HG02981 (cell line): Measurements from ENCODE around the gene TIMM8A.

Source experiments
- ATAC-seq: cut with Tn5 transposase; IDR thresholded peaks from one replicate; pipeline ENCODE4 v1.9.1; 2021; ENCODE audit warnings: mild to moderate bottlenecking, moderate library complexity; ENCODE audit not compliant: unreplicated experiment

The TIMM8A gene, protein sequence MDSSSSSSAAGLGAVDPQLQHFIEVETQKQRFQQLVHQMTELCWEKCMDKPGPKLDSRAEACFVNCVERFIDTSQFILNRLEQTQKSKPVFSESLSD

DNA sequence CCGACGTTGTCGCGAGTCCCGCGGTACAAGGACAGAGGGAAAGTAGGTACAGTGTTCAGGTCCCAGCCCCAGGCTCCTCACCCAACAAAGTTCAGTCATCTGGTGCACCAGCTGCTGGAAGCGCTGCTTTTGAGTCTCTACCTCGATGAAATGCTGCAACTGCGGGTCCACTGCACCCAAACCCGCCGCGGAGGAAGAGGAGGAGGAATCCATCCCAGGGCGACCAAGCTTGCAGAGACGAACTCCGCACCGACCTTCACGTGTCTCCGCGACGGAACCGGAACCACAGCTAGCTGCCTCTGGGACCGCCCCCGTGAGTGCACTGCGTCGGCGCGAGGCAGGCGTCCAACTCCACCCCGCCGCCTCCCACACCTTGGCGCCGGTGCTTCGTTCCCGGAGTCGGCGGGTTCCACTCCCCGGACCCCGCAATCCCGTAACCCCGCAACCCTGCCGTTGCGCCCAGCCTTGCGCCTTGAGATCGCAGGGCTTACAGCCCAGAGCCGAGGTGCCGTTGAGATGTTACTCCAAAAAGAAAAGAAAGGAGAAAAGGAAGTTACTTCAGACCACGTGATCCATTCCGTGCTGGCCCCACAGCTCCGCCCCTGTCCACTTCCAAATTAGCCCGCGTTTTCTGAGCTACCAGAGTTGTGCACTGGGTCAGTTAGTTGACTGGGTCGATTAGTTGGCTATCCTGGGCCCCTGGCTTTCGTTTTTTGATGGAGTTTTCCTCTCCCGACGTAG, at the start of gene TIMM8A:
Gene TIMM8A, minus strand, starts transcription at position 291 of the 741 bp plus-strand sequence. Its CDS starts 78 bp downstream, at position 213.
- peak; percentile 99 for ATAC-seq

DNA sequence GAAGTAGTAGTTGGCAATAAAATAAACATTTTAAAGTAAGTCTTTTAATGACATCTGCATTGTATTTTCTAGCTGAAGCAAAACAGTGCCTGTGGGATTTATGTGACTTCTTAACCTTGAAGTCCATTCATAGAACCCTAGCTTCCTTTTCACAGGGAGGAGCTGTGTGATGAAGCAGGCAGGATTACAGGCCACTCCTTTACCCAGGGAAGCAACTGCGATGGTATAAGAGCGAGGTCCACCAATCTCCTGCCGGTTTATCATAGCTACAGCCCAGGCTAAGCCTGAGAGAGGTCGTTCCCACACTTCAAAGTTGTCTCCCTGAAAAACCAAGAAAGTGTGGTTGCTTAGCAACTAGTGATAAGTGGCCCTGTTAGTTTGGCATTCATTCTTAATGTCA, 49.2 kb upstream of the TIMM8A start:
- ATAC-seq, result no peak

DNA sequence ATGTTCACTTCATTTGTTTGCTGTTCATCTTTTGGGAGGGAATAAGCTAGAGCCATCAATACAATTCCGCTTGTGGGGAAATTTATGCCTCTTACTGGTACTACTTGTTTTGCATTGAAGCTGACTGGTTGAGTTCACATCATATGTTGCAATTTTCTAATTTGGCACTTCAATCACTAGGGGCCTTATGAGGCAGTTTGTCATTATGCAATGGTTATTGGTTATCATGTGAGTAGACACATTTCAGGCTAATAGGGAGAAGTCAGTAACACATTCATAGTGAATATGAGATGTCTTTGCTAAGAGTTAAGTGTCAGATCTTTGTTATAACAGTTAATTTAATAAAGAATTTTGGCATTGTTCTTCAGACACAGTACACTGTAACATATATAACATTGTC, 47.2 kb upstream of the TIMM8A start:
- ATAC-seq, result no peak

DNA sequence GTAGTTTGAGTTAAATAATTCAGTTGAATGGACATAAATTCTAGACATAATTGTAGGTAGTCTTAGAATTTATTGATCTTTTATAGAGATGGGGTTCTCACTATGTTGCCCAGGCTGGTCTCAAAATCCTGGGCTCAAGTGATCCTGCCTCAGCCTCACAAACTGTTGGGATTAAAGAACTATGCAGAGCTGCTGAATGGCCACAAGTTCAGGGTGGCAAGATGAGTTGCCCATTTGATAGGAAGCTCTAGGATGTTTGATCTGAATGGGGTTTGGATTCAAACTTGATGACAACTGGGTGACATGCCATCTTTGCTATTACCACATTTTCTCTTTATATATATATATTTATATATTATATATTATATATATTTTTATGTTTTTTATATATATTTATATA, 45.8 kb upstream of the TIMM8A start:
- ATAC-seq, result no peak

DNA sequence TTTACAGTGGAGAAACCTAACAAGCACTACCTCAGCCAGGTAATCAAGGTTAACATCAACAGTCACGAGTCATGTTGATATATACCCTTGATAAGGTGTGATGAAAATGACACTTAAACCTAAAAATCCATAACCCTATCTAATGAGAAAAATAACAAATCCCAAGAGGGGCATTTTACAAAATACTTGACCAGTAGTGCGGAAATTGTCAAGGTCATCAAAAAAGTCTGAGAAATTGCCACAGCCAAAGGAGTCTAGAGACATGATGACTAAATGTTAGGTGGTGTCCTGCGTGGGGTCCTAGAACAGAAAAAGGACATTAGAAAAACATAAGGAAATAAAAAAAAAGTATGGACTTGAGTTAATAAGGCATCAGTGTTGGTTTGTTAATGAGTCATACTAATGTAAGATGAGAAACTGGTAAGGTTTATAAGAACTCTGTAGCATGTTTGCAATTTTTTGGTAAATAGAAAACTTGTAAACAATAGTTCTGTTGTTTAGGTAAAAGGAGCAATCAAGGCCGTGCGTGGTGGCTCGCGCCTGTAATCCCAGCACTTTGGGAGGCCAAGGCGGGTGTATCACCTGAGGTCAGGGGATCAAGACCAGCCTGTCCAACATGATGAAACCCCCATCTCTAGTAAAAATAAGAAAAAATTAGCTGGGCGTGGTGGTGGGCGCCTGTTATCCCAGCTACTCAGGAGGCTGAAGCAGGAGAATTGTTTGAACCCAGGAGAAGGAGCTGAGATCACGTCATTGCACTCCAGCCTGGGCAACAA, 45.2 kb upstream of the TIMM8A start:
- no peak for ATAC-seq

DNA sequence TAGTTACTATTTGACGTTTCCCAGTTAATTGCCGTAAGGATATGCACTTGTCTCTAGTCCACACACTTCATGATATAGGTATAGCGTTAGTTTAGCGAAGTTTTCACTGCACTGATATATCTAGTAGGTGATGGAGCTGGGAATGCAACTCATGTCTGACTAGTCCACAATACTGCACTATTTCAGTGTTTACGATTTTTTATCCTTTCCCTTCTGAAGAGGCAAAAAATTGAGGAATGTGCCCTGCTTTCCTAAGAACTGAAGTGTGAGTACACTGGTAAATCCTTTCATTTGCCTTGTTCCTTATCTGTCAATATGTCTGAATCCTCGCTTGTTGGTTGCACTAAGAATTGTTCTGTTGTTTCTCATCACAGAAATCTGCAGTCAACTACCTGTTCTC, 43.3 kb upstream of the TIMM8A start:
- no peak for ATAC-seq

DNA sequence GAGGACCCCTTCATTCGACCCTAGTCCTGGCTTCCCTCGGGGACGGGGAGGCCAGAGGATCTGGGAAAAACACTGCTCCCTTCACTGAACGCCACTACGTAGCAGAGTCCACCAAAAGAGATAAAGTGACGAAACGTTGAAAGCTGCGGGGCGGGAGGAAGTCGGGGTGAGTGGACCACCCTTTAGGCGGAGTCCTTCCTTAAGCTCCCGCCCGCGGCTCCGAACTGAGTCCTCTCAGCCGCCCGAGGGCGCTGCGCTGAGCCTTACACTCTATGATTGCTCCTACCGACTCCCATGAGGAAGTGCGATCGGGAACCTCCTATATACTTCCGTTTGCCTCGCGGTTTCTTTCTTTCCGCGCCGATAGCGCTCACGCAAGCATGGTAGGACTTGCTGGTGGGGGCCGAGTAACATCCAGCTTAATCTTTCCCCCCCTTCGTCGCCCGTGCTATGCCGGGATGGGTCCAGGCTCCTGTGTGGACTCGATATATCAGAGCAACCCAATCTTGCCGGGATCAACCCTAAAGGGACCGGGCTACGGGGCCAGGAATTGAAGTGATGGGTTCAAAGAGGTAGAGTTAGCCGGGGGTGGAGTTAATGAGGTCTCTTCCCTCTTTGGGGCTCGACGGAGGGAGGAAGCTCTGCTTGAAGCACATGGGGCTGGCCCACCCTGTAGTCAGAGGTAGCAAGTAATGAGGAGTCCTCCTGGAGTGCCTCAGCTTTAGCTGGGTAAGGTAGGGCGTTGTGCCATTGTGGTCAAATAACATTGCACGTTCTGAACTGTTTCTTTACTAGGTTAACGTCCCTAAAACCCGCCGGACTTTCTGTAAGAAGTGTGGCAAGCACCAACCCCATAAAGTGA, 42.4 kb upstream of the TIMM8A start, which contains the start of gene RPL36A:
Gene RPL36A, plus strand, starts transcription at position 348 of the 862 bp plus-strand sequence. Its CDS starts 33 bp downstream, at position 381.
- ATAC-seq, result peak; percentile 89

DNA sequence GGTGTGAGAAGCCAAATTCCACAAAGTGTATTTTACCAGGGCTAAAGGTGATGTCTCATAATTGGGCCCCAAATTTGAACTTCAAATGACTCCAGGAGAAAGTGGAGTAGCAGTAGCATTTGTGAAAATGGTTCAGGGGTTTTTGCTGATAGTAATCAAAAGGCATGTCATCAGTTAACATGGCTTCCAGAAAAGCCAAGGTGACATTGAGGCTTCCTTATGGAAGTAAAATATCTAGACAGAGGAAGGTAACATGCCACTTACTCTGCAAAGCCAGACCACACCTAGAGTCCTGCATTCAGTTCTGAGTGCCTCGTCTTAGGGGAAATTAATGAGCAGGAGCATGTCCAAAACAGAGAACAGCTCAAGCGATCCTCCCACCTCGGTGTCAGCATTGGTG, 40.1 kb upstream of the TIMM8A start:
- ATAC-seq, result no peak

DNA sequence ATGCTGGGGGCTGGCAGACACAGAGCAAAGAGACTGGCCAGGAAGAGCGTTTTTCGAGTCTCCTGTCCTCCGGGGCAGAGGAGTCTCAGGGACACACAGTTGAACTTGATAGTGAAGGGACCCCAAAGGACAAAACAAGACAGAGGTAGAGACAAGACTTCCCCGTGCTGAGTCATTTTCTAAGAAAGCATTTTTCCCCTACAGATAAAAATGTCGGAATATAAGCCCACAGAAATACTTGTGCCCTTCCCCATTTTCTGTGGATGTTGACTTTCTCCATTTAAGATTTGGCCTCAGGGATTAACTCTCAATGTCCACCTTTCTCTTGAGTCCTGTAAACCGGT, 38.0 kb upstream of the TIMM8A start:
- peak; percentile 2 for ATAC-seq

DNA sequence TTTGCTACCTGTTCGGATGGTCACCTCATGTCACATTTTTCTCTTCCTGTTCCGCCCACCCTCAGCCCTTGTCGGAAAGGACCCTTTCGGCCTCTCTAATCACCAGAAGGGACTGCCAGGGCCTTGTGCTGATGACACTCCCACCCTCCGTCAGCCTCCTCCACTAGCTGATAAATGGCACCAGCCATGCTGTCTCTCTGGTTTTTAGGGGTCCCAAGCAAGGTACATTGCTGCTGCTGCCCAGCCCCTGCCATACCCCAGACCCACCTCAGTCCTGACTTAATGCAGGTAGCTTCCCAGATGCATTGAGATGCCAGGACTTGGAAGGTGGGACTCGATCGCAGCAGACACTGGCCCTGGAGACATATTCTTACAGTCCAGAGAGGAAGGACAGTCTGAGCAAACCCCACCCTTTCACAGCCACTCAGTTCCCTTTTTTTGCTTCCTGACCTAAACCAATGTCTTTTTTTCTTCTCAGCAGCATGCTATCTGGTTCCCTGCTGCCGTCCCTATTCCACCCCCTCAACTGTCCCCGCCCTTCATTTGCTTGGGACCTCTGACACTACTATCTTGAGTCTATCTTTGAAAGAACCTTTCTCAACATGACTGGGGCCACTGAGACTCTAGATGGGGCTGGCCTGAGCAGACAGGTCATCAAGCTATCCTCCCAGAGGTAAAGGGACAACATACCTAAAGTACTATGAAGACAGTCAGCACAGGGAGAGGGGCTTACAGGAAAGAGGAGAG, 37.4 kb upstream of the TIMM8A start, which contains the start of gene BTK:
Gene BTK, minus strand, starts transcription at position 397 of the 747 bp plus-strand sequence. CDS start 10,907 bp downstream, outside the sequence.
- ATAC-seq, result peak; percentile 58

DNA sequence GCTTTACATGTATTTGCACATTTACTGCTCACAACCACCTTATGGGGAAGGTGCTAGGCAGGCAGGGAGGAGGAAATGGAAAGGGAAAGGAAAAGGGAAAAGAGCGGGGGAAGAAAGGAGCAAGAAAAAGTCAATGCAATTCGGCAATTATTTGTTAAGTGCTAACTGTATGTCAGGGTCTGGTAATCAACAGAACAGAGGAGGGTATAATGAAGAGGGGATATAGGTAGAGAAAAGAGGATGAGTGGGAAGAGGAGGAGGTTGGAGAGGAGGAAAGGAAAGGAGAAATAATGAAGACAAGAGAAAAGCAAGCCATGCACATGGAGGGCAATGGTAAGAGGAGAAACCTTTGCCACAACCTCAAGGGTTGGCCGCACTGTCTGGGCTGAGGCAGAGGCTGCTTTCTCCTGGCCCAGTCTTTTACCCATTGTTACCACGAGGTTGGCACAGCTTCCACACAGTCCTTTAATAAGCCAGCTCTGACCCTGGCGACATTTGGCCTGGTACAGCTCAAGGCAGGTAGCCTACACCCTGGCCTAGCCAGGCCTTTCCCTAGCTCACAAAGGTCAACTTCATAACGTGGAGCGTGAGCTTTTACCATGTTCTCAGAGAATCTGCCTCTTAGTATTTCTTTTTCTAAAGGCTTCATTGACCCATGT, 36.6 kb upstream of the TIMM8A start:
- no peak for ATAC-seq

DNA sequence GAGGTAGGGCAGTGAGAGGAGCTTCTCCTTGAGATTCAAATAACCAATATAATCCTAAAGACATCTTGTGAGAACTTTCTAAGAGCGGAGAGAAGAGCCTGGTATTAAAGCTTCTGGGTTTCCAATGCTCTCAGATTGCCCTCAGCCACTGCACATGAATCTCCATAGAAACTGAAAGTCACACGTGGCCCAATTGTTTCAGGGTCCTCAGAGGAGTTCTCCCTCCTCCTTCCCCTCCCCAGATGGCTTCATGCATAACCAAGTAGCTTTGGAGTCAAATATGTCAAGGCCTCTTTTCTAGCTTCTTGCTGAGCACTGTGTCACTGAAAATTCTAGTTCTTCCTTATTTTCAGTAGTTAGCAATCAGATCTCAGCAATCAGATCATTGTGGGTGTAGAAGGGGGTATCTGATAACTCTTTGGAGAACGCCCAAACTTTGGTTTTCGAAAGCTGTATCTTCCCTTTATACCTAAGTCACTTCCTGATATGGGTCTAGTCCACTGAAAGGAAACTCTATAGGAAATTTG, 35.2 kb upstream of the TIMM8A start:
- peak; percentile 69 for ATAC-seq

DNA sequence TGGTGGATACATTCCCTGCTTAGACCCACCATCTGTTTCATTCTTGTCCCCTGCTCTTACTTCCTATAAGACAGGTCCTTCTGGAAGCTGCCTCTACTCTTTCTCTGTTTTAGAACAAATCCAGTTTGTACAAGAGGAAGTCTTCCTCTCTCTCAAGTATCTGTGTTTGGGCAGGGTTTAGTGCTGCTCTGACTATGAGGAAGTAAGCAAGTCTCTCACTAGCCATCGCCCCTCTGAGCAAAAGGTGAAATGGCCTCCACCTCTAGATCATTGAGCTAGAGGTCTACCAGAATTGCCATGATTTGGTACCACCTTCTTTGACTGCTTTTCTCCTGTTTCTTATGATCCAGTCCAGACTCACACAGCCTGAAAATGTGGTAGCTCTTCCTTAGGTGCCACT, 29.0 kb upstream of the TIMM8A start:
- ATAC-seq, result no peak

DNA sequence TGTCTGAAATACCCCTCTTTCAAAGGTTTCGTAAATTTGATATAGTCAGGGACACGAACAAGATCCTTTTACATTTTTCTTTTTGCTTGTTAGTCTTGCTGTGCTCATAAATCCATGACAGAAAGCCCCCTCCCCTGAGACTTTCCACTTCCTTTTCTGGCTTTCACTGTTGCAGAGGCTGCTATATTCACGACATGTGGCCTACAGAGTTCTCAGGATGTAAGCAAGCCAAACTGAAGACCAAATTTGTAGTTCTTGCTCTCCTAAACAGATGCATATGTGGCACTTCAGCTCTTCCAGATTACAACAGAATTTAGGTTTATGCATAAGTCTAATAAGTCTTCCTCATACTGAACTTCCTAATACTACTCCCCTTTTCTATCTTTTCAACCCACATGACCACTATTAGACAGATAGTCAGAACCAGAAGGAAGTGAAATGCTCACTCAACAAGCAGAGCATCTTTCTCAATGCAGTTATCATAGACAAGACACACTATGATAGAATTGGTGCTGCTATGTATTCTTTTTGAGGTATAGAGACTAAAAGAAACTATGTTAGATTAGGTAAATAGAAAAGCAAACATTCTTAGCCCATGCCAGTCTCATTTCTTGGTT, 22.5 kb upstream of the TIMM8A start:
- ATAC-seq, result peak; percentile 71

DNA sequence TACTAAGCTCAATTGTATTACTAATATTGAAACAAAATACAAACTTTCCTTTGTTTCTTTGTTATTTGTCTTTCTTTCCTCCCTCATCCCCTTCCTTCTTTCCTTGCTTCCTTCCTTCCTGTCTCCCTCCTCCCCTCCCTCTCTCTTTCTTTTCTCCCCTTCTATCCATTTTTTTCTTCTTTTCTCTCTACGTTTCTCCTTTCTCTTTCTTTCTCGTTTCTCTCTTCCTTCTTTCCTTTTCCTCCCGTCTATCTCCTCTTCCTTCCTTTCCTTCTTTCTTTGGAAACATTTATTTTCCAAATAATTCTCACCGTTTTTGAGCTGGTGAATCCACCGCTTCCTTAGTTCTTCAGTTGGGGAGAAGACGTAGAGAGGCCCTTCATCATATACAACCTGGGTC, 21.1 kb upstream of the TIMM8A start:
- ATAC-seq, result no peak

DNA sequence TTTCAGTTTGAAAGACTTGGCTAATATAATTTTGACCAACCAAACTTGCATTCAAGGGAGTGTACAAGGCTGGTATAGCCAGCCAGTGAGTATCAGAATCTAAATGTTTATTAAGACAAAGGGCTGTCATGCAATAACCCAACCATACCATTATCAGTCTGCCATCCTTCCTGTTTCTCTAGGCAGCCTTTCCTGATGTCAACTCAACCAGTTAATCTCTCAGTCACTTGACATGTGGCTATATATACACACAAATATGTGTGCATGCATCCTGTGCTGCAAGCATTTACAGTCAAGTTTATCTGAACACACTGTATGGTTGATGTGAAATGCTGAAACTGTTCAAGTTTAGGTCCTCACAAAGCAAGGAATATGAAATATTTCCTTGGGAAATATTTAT, 20.3 kb upstream of the TIMM8A start:
- ATAC-seq, result no peak

DNA sequence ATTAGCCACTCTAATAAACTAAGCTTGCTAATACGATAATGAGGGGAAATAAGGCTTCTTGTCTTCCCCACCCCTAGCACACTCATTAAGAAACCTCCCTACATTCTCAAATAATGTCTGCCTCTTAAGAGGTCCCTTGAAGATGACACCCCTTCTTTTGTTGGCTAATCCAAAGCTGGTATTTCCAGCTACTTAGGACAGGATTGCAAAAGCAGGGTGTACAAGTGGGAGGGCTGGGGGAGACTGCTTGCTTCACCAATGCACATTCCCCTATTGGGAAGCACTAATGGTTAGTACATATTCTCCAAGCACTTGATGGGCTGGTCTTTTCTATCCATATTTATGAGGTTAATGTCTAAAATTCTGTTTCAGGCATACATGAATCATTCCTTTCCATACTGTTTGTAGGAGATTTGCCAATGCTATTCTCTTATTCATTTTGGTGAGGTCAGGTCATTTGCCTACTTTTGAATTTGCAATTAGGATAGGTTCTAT, 16.8 kb upstream of the TIMM8A start:
- no peak for ATAC-seq

DNA sequence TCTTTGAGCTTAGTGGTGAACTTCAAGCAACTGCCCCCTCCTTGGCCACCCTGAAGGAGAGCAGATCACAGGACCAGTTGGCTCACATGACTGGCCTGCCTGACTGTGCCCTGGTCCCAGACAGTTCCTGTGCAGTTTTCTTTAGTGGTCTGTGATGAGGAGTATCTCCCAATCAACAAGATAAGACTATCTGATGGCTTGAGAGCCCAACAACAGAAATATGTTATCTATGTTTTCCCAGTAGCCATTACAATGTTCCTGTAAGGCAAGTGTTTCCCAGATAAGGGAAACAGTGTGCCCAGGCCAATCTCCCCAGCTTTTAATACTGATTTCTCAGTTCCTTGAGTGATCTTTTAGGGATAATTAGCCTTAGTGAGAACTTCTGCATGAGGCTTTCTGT, 14.2 kb upstream of the TIMM8A start:
- ATAC-seq, result no peak

DNA sequence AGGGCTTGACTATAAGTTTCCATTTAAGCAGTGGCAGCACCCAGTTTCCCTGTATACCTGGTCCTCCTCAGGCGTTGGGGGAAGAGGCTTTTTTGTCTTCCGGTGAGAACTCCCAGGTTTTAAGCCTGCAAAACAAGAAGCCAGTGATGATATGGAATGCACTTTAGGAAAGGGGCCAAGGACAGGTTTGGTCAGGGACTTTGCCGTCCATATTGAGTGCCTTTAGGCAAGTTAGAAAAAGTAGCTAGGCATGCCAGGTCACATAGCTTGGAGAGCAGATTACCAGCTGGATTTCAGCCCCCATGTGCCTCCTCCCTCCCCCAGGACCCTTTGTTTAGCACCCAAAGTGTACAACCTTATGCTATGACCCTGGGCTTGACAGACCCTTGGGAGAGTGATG, 13.6 kb upstream of the TIMM8A start:
- no peak for ATAC-seq
